ENCODE measurements around the gene SUPT4H1. TPM values are rescaled to one million over a fixed set of nuclear protein-coding genes. Genes with fewer than 3 reads are reported as not detected.
A peak's percentile ranks its signal among the peaks of the same experiment; 100 is the strongest.

SUPT4H1 gene
- total and polyA plus RNA-seq, 9 of the 15 experiments (the other 6 are each of a cell fraction or from before 2014, with no cell fraction given), result 62.1 to 320 (median 117) TPM

GRCh38 chr17:58332778-58333735 is 18.9 kb downstream of the SUPT4H1 start:
- WGBS (ENCODE audit: insufficient coverage, low coverage, missing lambda C conversion rate), result 2% methylated on average over 19 of the region's 21 CpGs
- POLR2A ChIA-PET, result interaction anchor here (0.6 to 4.8 kb wide), 50 partner anchors 7 to 1286 kb away, joined by 3 to 79 read pairs (median 5); partner anchors contain the start of genes RNF43 and SUPT4H1
- peaks cover 98% of the 10 kb centered on the region for H3K79me2 ChIP-seq (ENCODE audit: control insufficient read depth, insufficient read depth, low read length)
- TF ChIP-seq SMARCB1 (IDR thresholded peaks at IDR 0.05; ENCODE audit: insufficient read length, low read depth) (no peak), ZSCAN32 (CRISPR knock-in tag; IDR thresholded peaks at IDR 0.05) (no peak), ZNF764 (CRISPR knock-in tag; IDR thresholded peaks at IDR 0.05; ENCODE audit: low read depth) (no peak), EGR1 (conservative IDR thresholded peaks at IDR 0.05) (peak; percentile 63), SLC30A9 (CRISPR knock-in tag; IDR thresholded peaks at IDR 0.05) (no peak), ZBTB11 (CRISPR knock-in tag; IDR thresholded peaks at IDR 0.05) (0 out of 6 replicates have a peak, but pooled peaks of 1 of the 3 experiments have one; percentile 55), TGIF2 (CRISPR knock-in tag; IDR thresholded peaks at IDR 0.05) (no peak), CREM (IDR thresholded peaks at IDR 0.05; ENCODE audit: low read depth) (peak; percentile 19; the same call in 1 of the 2 replicates), ZEB2 (IDR thresholded peaks at IDR 0.05) (no peak), GMEB1 (CRISPR knock-in tag; IDR thresholded peaks at IDR 0.05) (no peak), DNMT1 (IDR thresholded peaks at IDR 0.05) (no peak), ZNF668 (CRISPR knock-in tag; IDR thresholded peaks at IDR 0.05) (no peak), ETV6 (IDR thresholded peaks at IDR 0.05; ENCODE audit: borderline replicate concordance in 1 of 2, low read depth in 2 of 2, low read length in 1 of 2) (no peak), ETV6 (CRISPR knock-in tag; IDR thresholded peaks at IDR 0.05; ENCODE audit: borderline replicate concordance) (no peak), PHF8 (IDR thresholded peaks at IDR 0.05; ENCODE audit: borderline replicate concordance, low read length) (peak; percentile 11; the same call in 1 of the 2 replicates)

More at GRCh38 chr17:58332778-58333735, 18.9 kb downstream of the SUPT4H1 start:
- in situ Hi-C loops (cut with MboI) (no loop called here), intact Hi-C loops (cut with micrococcal nuclease) (loop anchor here (10.0 kb wide), 1 partner anchor 302 kb away; no protein-coding TSS in a partner anchor)
- Histone ChIP-seq H3K9me3 (replicated peaks; ENCODE audit: control insufficient read depth, insufficient read depth, low read depth, low read length) (no peaks in the 10 kb centered on the region), H2AFZ (ENCODE audit: low read depth, low read length) (peak overlapping the region; percentile 72), H4K20me1 (replicated peaks; ENCODE audit: control insufficient read depth, insufficient read depth, low read length) (peaks cover 38% of the 10 kb centered on the region), H3K4me2 (ENCODE audit: insufficient read depth, low read length) (peak overlapping the region; percentile 90), H3K4me3 (peak overlapping the region; percentile 91), H3K4me1 (replicated peaks in 1 of 2; ENCODE audit: control insufficient read depth in 2 of 2, insufficient read depth in 2 of 2, low read length in 2 of 2) (peaks cover 55 to 67% of the 10 kb centered on the region in 2 experiments), H3K27me3 (ENCODE audit: control insufficient read depth in 2 of 2, insufficient read depth in 2 of 2, low read length in 2 of 2) (no peaks in the 10 kb centered on the region), H3K9me1 (ENCODE audit: control insufficient read depth, insufficient read depth, low read length) (peaks cover 3% of the 10 kb centered on the region), H3K9ac (ENCODE audit: insufficient read depth in 1 of 2, low read depth in 2 of 2, low read length in 2 of 2) (peak overlapping the region; percentile 96 to 100), H3K27ac (ENCODE audit: extremely low read depth, low read depth, low read length) (peak overlapping the region; percentile 99), H3K36me3 (ENCODE audit: control insufficient read depth, insufficient read depth, low read length) (peaks cover 28% of the 10 kb centered on the region)
- ATAC-seq (no peak), FAIRE-seq (no peak), DNase-seq (ENCODE audit: extremely low read depth in 1 of 4, low spot score in 3 of 4) (no peak)
- CTCF ChIA-PET (ENCODE audit: low intra/inter-chr PET ratio), result no interaction called here
- TSS peak; percentile 68 for BruUV-seq (replicated peaks)
